WTC11 (cell line): ENCODE results near the gene MMP24OS. TPM values are rescaled to one million over a fixed set of nuclear protein-coding genes. Genes with fewer than 3 reads are reported as not detected.
A peak's percentile ranks its signal among the peaks of the same experiment; 100 is the strongest.

Experiments
- ATAC-seq: fragments of 200-7000 bp; cut with Tn5 transposase; 2 replicates; pipeline ENCODE4 v1.10.0; 2021; ENCODE audit warnings: mild to moderate bottlenecking, moderate library complexity
- CTCF ChIA-PET: fragments of 300-600 bp; sonication (Branson Sonifier 250); formaldehyde crosslinking; loops from one replicate; lab custom pipeline; 2021; ENCODE audit warnings: antibody characterized with exemption; lab: Charles Lee
- POLR2A ChIA-PET: fragments of 350-600 bp; sonication (Branson Sonifier 250); formaldehyde crosslinking; loops from one replicate; lab custom pipeline; 2021; ENCODE audit warnings: antibody characterized with exemption; lab: Charles Lee
- DNase-seq: peaks from one replicate; pipeline ENCODE4 v3.0.0; 2021; ENCODE audit warnings: low spot score
- H3K27ac Mint-ChIP-seq: 2 replicates; pipeline ENCODE4 v1.8.0; 2021; ENCODE audit warnings: mixed read lengths
- H3K27me3 Mint-ChIP-seq: 2 replicates; pipeline ENCODE4 v1.8.0; 2021; ENCODE audit warnings: low read depth, mild to moderate bottlenecking, moderate library complexity, mixed read lengths
- H3K36me3 Mint-ChIP-seq: 2 replicates; pipeline ENCODE4 v1.8.0; 2021; ENCODE audit warnings: mixed read lengths
- H3K4me1 Mint-ChIP-seq: 2 replicates; pipeline ENCODE4 v1.8.0; 2022; ENCODE audit warnings: mixed read lengths
- H3K4me3 Mint-ChIP-seq: 2 replicates; pipeline ENCODE4 v1.8.0; 2021; ENCODE audit warnings: mild to moderate bottlenecking, moderate library complexity, mixed read lengths
- H3K9me3 Mint-ChIP-seq: 2 replicates; pipeline ENCODE4 v1.8.0; 2021; ENCODE audit warnings: mixed read lengths
- CTCF ChIP-seq: fragments of 200-600 bp; IDR thresholded peaks from 2 replicates; pipeline ENCODE4 v1.8.0; 2022; ENCODE audit warnings: antibody characterized with exemption
- ETV6 ChIP-seq: sonication (generic); formaldehyde crosslinking; IDR thresholded peaks from 2 replicates; pipeline ENCODE4 v1.8.1; 2022; ENCODE audit warnings: mild to moderate bottlenecking, missing genetic modification reagents
- FOXK1 ChIP-seq: sonication (generic); formaldehyde crosslinking; IDR thresholded peaks from 2 replicates; pipeline ENCODE4 v1.8.0; 2022; ENCODE audit warnings: mild to moderate bottlenecking, moderate library complexity, missing genetic modification reagents
- GABPB1 ChIP-seq: sonication (generic); formaldehyde crosslinking; IDR thresholded peaks from 2 replicates; pipeline ENCODE4 v1.8.1; 2023; ENCODE audit warnings: mild to moderate bottlenecking, missing genetic modification reagents
- HMGXB4 ChIP-seq: sonication (generic); formaldehyde crosslinking; IDR thresholded peaks from 2 replicates; pipeline ENCODE4 v1.8.1; 2023; ENCODE audit warnings: mild to moderate bottlenecking, moderate library complexity, missing genetic modification reagents
- IRF1 ChIP-seq: sonication (generic); formaldehyde crosslinking; IDR thresholded peaks from 2 replicates; pipeline ENCODE4 v1.8.0; 2023; ENCODE audit warnings: missing genetic modification reagents
- JUN ChIP-seq: sonication (generic); formaldehyde crosslinking; IDR thresholded peaks from 2 replicates; pipeline ENCODE4 v1.8.0; 2023; ENCODE audit warnings: mild to moderate bottlenecking, missing genetic modification reagents
- NR2C2 ChIP-seq: sonication (generic); formaldehyde crosslinking; IDR thresholded peaks from 2 replicates; pipeline ENCODE4 v1.8.0; 2022; ENCODE audit warnings: mild to moderate bottlenecking, missing genetic modification reagents
- ZMAT4 ChIP-seq: fragments of 250-450 bp; sonication (Bioruptor Pico); IDR thresholded peaks from 2 replicates; pipeline ENCODE4 v1.9.0; 2021; ENCODE audit warnings: mild to moderate bottlenecking
- ZNF121 ChIP-seq: sonication (generic); formaldehyde crosslinking; IDR thresholded peaks from 2 replicates; pipeline ENCODE4 v1.8.0; 2023; ENCODE audit warnings: missing genetic modification reagents
- ZNF138 ChIP-seq: sonication (generic); formaldehyde crosslinking; conservative IDR thresholded peaks from 2 replicates; pipeline ENCODE4 v1.8.1; 2022; ENCODE audit warnings: mild to moderate bottlenecking, moderate library complexity, missing genetic modification reagents
- ZNF423 ChIP-seq: fragments of 250-450 bp; sonication (Bioruptor Pico); IDR thresholded peaks from 2 replicates; pipeline ENCODE4 v2.1.2; 2022; ENCODE audit warnings: mild to moderate bottlenecking, moderate library complexity
- ZNF512 ChIP-seq: sonication (generic); formaldehyde crosslinking; IDR thresholded peaks from 2 replicates; pipeline ENCODE4 v1.8.1; 2022; ENCODE audit warnings: missing genetic modification reagents, borderline replicate concordance
- total RNA-seq: library from RNA; stranded (reverse); gene quantifications from 3 replicates; pipeline ENCODE4 v1.2.3, GENCODE V29; 2021
- TF ChIP-seq, protein P1 (sequence below): sonication (generic); formaldehyde crosslinking; IDR thresholded peaks from 2 replicates; pipeline ENCODE4 v1.8.1; 2022; ENCODE audit warnings: low read depth, mild to moderate bottlenecking, moderate library complexity, missing genetic modification reagents, borderline replicate concordance

MMP24OS gene
- total RNA-seq, 1 experiment from 2014 or later = 50.6 TPM

- TF ChIP-seq ZNF512 = no peak
- TF ChIP-seq NR2C2 = no peak
- no peak for TF ChIP-seq JUN
- TF ChIP-seq HMGXB4 (CRISPR knock-in tag) = no peak
- no peak for TF ChIP-seq IRF1
- no peak for TF ChIP-seq ZMAT4 (CRISPR knock-in tag)
- TF ChIP-seq, all 79 proteins: peak for 0
These were observed 30.0 kb upstream of the MMP24OS start (continued) for GRCh38 chr20:35307666-35308653.

GRCh38 chr20:35306931-35307517, 29.1 kb upstream of the MMP24OS start:
- POLR2A ChIA-PET = no interaction called here
- Mint-ChIP-seq H3K27me3 (no peaks in the 10 kb centered on the region; the same call in 1 of the 2 replicates), H3K4me3 (no peak overlapping the region), H3K27ac (peak overlapping the region; percentile 21; the same call in 1 of the 2 replicates), H3K9me3 (no peaks in the 10 kb centered on the region), H3K36me3 (peaks cover 10% of the 10 kb centered on the region), H3K4me1 (peaks cover 25% of the 10 kb centered on the region)
- TF ChIP-seq FOXK1 (CRISPR knock-in tag) = peak; percentile 58; the same call in 1 of the 2 replicates
- TF ChIP-seq ZNF138 = no peak
- TF ChIP-seq, protein P1, sequence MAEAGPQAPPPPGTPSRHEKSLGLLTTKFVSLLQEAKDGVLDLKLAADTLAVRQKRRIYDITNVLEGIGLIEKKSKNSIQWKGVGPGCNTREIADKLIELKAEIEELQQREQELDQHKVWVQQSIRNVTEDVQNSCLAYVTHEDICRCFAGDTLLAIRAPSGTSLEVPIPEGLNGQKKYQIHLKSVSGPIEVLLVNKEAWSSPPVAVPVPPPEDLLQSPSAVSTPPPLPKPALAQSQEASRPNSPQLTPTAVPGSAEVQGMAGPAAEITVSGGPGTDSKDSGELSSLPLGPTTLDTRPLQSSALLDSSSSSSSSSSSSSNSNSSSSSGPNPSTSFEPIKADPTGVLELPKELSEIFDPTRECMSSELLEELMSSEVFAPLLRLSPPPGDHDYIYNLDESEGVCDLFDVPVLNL (CRISPR knock-in tag) = no peak
- TF ChIP-seq ETV6 (CRISPR knock-in tag) = peak; percentile 55; the same call in 1 of the 2 replicates
- 0 out of 2 replicates have a peak, but pooled peaks have one; percentile 19 for TF ChIP-seq GABPB1 (CRISPR knock-in tag)
- TF ChIP-seq CTCF = peak; percentile 50; the same call in 1 of the 2 replicates
- peak; percentile 53; the same call in 1 of the 2 replicates for TF ChIP-seq ZNF121 (CRISPR knock-in tag)
- no peak for TF ChIP-seq ZNF423 (CRISPR knock-in tag)
- CTCF ChIA-PET = interaction anchor here (0.6 to 8.0 kb wide), 31 partner anchors 10 to 707 kb away, joined by 3 to 102 read pairs (median 5); partner anchors contain the start of genes EDEM2, EIF6 and MMP24OS
- ATAC-seq (peak; percentile 87), DNase-seq (peak; percentile 77)
